HT1080 (cell line): ENCODE results near the gene SCGB1A1. TPM values are rescaled to one million over a fixed set of nuclear protein-coding genes. Genes with fewer than 3 reads are reported as not detected.

Experiments
- DNase-seq: peaks from one replicate; pipeline ENCODE4 v3.0.0-alpha.2; 2015; ENCODE audit warnings: low read depth
- total RNA-seq: library from RNA; depleted of rRNA; stranded (reverse); fragments of >200 nt; shearing (Covaris generic); gene quantifications from 2 replicates; pipeline ENCODE4 v1.2.3, GENCODE V29; 2014

Gene SCGB1A1
- total RNA-seq, 1 experiment from 2014 or later = not detected

GRCh38 chr11:62420882-62421281 lies 2.0 kb downstream of the SCGB1A1 start:
- no peak for DNase-seq

GRCh38 chr11:62421996-62422395 lies 3.2 kb downstream of the SCGB1A1 start:
- DNase-seq = no peak

- no peak for DNase-seq
Observed at GRCh38 chr11:62423012-62423411, 4.2 kb downstream of the SCGB1A1 start.

GRCh38 chr11:62427630-62428233 lies 8.9 kb downstream of the SCGB1A1 start:
- DNase-seq = peak; percentile 53

- no peak for DNase-seq
Observed at GRCh38 chr11:62428871-62429560, 10.2 kb downstream of the SCGB1A1 start.

GRCh38 chr11:62430425-62430824 lies 11.6 kb downstream of the SCGB1A1 start:
- no peak for DNase-seq

GRCh38 chr11:62431171-62431901 lies 12.5 kb downstream of the SCGB1A1 start:
- peak; percentile 67 for DNase-seq

GRCh38 chr11:62432695-62433094 lies 13.9 kb downstream of the SCGB1A1 start:
- no peak for DNase-seq

- DNase-seq = no peak
Observed at GRCh38 chr11:62433141-62433903, 14.5 kb downstream of the SCGB1A1 start.

- no peak for DNase-seq
Observed at GRCh38 chr11:62433904-62434276, 15.1 kb downstream of the SCGB1A1 start.

GRCh38 chr11:62435846-62436660 lies 17.2 kb downstream of the SCGB1A1 start:
- no peak for DNase-seq

- no peak for DNase-seq
Observed at GRCh38 chr11:62437616-62438015, 18.8 kb downstream of the SCGB1A1 start.

- no peak for DNase-seq
Observed at GRCh38 chr11:62438641-62439040, 19.8 kb downstream of the SCGB1A1 start.

GRCh38 chr11:62439785-62440602 lies 21.2 kb downstream of the SCGB1A1 start:
- DNase-seq = peak; percentile 34

- no peak for DNase-seq
Observed at GRCh38 chr11:62443390-62444235, 24.8 kb downstream of the SCGB1A1 start.

- no peak for DNase-seq
Observed at GRCh38 chr11:62444236-62444833, 25.5 kb downstream of the SCGB1A1 start.

GRCh38 chr11:62444835-62445234 lies 26.0 kb downstream of the SCGB1A1 start:
- DNase-seq = no peak

- DNase-seq = no peak
Observed at GRCh38 chr11:62445314-62445740, 26.5 kb downstream of the SCGB1A1 start.

- DNase-seq = no peak
Observed at GRCh38 chr11:62446091-62446490, 27.3 kb downstream of the SCGB1A1 start.
